ENCODE data around the gene SENP5. TPM values are rescaled to one million over a fixed set of nuclear protein-coding genes. Genes with fewer than 3 reads are reported as not detected.

The SENP5 gene
- total RNA-seq, 4 donors from 2014 or later, result 14.5 to 37.8 (median 21.3) TPM

DNA sequence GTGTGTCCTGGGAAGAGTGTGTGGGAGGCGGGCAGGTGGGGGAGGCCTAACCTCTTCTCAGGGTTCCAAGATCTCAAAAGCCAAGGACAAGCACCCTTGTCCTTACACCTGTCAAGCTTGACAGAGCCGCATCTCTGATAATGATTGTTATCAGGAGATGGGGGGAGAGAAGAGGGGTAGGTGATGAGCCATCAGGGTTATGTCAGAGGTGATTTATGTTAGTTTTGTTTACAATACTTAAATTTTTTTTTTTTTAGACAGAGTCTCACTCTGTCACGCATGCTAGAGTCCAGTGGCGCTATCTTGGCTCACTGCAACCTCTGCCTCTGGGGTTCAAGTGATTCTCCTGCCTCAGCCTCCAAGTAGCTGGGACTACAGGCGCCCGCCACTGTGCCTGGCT is 82.0 kb downstream of the SENP5 start:
- TF ChIP-seq CTCF (IDR thresholded peaks at IDR 0.05) (no peak), POLR2A (IDR thresholded peaks at IDR 0.05) (no peak)
- no peak for DNase-seq
- Histone ChIP-seq H3K36me3 (peaks cover 0 to 25% (median 0%) of the 10 kb centered on the region in 3 donors), H3K4me3 (no peak overlapping the region), H3K4me1 (peaks cover 0 to 1% (median 0%) of the 10 kb centered on the region in 3 donors), H3K27ac (no peak overlapping the region), H3K27me3 (no peaks in the 10 kb centered on the region), H3K9me3 (no peaks in the 10 kb centered on the region)
- 82 to 86% methylated on average over 5 to 6 of the region's 6 CpGs for WGBS, 2 donors
- intact Hi-C loops (cut with DNase I), result no loop called here

DNA sequence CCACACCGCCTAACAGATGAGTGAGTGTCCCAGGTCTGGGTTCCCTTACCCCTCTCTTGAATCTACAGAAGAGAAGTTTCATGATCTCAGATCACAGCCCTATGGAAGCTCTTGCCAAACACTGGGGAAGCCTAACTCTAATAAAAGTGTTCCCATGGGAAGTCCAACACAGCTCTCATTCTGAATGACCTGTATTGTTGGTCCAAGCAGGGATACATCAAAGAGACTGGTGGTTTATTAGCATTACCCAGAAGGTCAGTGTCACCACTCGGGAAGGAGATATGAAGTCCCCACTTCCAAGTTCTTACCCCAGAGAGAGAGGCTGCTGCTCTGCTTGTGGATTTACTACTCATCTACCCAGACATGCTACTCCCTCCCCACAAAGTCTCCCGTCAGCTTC is 83.7 kb downstream of the SENP5 start:
- Histone ChIP-seq H3K4me1 (no peaks in the 10 kb centered on the region), H3K27ac (no peak overlapping the region), H3K36me3 (peaks cover 0 to 12% (median 0%) of the 10 kb centered on the region in 3 donors), H3K9me3 (no peaks in the 10 kb centered on the region), H3K27me3 (no peaks in the 10 kb centered on the region), H3K4me3 (no peak overlapping the region)
- no peak for TF ChIP-seq CTCF (IDR thresholded peaks at IDR 0.05)
- intact Hi-C loops (cut with DNase I), result no loop called here
- 68 to 91% methylated on average over 2 of the region's 3 CpGs for whole genome bisulfite sequencing, 2 donors
- no peak for DNase-seq

GRCh38 chr3:196954832-196955231 is 87.1 kb downstream of the SENP5 start:
- intact Hi-C loops (cut with DNase I), result no loop called here
- H3K27ac ChIP-seq, result no peak overlapping the region
- 79 to 87% methylated on average over 7 of the region's 7 CpGs for WGBS, 2 donors
- no peaks in the 10 kb centered on the region for H3K4me1 ChIP-seq
- H3K4me3 ChIP-seq, result no peak overlapping the region
- H3K27me3 ChIP-seq, result no peaks in the 10 kb centered on the region
- no peaks in the 10 kb centered on the region for H3K9me3 ChIP-seq
- no peak for TF ChIP-seq POLR2A (IDR thresholded peaks at IDR 0.05)
- no peak for TF ChIP-seq CTCF (IDR thresholded peaks at IDR 0.05)
- DNase-seq, result no peak
- H3K36me3 ChIP-seq, result peaks cover 0 to 12% (median 0%) of the 10 kb centered on the region in 3 donors

- peaks cover 0 to 2% (median 1%) of the 10 kb centered on the region in 3 donors for H3K4me1 ChIP-seq
- H3K27me3 ChIP-seq, result no peaks in the 10 kb centered on the region
- no peaks in the 10 kb centered on the region for H3K9me3 ChIP-seq
- 78 to 79% methylated on average over 8 to 9 of the region's 9 CpGs for WGBS, 2 donors
- DNase-seq, result no peak
- no peak overlapping the region for H3K4me3 ChIP-seq
- intact Hi-C loops (cut with DNase I), result loop anchor here (10.0 kb wide), 1 partner anchor 128 kb away; no protein-coding TSS in a partner anchor
- H3K36me3 ChIP-seq, result peaks cover 0 to 19% (median 0%) of the 10 kb centered on the region in 3 donors
- TF ChIP-seq CTCF (IDR thresholded peaks at IDR 0.05) (no peak), POLR2A (IDR thresholded peaks at IDR 0.05) (no peak)
- H3K27ac ChIP-seq, result no peak overlapping the region
Observed at GRCh38 chr3:196962108-196962929, 94.6 kb downstream of the SENP5 start.

- intact Hi-C loops (cut with DNase I), result loop anchor here (10.0 kb wide), 1 partner anchor 128 kb away; no protein-coding TSS in a partner anchor
- peaks cover 3 to 10% (median 9%) of the 10 kb centered on the region in 3 donors for H3K4me1 ChIP-seq
- H3K27ac ChIP-seq, result no peak overlapping the region
- WGBS, 2 donors, result 88 to 92% methylated on average over 10 of the region's 10 CpGs
- no peaks in the 10 kb centered on the region for H3K9me3 ChIP-seq
- TF ChIP-seq POLR2A (IDR thresholded peaks at IDR 0.05) (no peak), CTCF (IDR thresholded peaks at IDR 0.05) (no peak)
- no peak overlapping the region for H3K4me3 ChIP-seq
- H3K36me3 ChIP-seq, result peaks cover 0 to 19% (median 0%) of the 10 kb centered on the region in 3 donors
- no peaks in the 10 kb centered on the region for H3K27me3 ChIP-seq
- DNase-seq, result no peak
Observed at GRCh38 chr3:196962930-196963630, 95.4 kb downstream of the SENP5 start.
